ENCODE measurements around the gene GABRB3. TPM values are rescaled to one million over a fixed set of nuclear protein-coding genes. Genes with fewer than 3 reads are reported as not detected.

Gene GABRB3
- total and polyA plus RNA-seq, 2 of the 8 experiments (the other 6 are each of a cell fraction or from before 2014, with no cell fraction given), result 98.8 to 163 TPM

DNA sequence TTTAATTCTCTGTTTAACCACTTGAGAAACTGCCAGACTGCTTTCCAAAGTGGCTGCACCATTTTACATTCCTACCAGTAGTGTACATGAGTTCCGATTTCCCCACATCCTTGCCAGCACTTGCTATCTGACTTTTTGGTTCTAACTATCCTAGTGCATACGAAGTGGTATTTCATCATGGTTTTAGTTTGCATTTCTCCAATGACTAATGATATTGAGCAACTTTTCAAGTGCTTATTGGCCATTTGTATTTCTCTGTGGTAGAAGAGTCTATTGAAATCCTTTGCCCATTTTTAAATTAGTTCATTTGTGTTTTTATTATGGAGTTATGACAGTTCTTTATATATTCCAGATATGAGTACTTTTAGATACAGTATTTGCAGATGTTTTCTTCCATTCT lies 247.8 kb downstream of the GABRB3 start (continued):
- no peak for TF ChIP-seq HDAC6 (IDR thresholded peaks at IDR 0.05; ENCODE audit: low read depth, low read length)

Measured in H1 (cell line).